Measurements from ENCODE around the gene ORM2.

DNA sequence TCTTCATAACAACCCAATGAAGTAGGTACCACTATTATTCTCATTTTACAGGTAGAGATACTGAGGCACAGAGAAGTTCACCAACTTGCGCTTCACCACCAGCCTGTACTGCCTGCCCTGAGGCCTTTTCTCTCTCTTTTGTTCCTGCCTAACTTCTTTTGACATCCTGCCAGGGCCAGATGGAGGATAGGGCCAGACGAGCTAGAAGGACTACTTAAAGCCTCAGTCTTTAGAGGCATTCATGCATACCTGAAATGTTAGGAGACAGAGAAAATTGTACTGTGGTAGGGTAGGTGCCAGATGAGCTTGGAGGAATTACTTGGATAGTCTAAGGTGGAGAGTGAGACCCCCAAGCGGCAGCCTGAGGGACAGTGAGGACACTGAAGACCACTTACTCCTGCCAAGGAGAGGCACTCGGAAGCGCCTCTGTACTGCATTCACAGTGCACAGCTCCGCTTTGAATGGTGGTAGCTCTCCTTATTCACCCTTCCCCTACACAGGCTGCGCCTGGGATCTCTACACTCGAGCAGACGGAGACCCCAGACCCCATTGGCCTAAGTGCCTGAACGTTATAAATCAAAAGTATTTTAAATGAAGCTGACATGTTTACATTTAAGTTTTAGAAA, 13.0 kb upstream of the ORM2 start:
- TF ChIP-seq SIN3A (IDR thresholded peaks at IDR 0.05; ENCODE audit: borderline replicate concordance, insufficient read depth, low read length) (no peak), POLR2AphosphoS5 (IDR thresholded peaks at IDR 0.05; ENCODE audit: low read depth, low read length) (no peak), TAF1 (IDR thresholded peaks at IDR 0.05; ENCODE audit: borderline replicate concordance, insufficient read depth, low read length) (no peak)
- TF ChIP-seq, protein P1, sequence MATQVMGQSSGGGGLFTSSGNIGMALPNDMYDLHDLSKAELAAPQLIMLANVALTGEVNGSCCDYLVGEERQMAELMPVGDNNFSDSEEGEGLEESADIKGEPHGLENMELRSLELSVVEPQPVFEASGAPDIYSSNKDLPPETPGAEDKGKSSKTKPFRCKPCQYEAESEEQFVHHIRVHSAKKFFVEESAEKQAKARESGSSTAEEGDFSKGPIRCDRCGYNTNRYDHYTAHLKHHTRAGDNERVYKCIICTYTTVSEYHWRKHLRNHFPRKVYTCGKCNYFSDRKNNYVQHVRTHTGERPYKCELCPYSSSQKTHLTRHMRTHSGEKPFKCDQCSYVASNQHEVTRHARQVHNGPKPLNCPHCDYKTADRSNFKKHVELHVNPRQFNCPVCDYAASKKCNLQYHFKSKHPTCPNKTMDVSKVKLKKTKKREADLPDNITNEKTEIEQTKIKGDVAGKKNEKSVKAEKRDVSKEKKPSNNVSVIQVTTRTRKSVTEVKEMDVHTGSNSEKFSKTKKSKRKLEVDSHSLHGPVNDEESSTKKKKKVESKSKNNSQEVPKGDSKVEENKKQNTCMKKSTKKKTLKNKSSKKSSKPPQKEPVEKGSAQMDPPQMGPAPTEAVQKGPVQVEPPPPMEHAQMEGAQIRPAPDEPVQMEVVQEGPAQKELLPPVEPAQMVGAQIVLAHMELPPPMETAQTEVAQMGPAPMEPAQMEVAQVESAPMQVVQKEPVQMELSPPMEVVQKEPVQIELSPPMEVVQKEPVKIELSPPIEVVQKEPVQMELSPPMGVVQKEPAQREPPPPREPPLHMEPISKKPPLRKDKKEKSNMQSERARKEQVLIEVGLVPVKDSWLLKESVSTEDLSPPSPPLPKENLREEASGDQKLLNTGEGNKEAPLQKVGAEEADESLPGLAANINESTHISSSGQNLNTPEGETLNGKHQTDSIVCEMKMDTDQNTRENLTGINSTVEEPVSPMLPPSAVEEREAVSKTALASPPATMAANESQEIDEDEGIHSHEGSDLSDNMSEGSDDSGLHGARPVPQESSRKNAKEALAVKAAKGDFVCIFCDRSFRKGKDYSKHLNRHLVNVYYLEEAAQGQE (IDR thresholded peaks at IDR 0.05; ENCODE audit: insufficient read depth in 1 of 2, low read depth in 2 of 2, low read length in 2 of 2), result no peak

Measured in PFSK-1 (cell line).